Activated CD4-positive, alpha-beta T cell treated with anti-CD3 and anti-CD28 coated beads for 4 hours (primary cell): Measurements from ENCODE around the gene PCNX4.
A peak's percentile ranks its signal among the peaks of the same experiment; 100 is the strongest.
"Not testable (repeated sequence)": the region's sequence is repeated elsewhere in the genome, so short reads cannot be mapped to it uniquely, and the experiment has no call there.

Source experiments
- DNase-seq, 2 donors: peaks; one replicate each; pipeline ENCODE4 v3.0.0-alpha.2; 2020

The PCNX4 gene

DNA sequence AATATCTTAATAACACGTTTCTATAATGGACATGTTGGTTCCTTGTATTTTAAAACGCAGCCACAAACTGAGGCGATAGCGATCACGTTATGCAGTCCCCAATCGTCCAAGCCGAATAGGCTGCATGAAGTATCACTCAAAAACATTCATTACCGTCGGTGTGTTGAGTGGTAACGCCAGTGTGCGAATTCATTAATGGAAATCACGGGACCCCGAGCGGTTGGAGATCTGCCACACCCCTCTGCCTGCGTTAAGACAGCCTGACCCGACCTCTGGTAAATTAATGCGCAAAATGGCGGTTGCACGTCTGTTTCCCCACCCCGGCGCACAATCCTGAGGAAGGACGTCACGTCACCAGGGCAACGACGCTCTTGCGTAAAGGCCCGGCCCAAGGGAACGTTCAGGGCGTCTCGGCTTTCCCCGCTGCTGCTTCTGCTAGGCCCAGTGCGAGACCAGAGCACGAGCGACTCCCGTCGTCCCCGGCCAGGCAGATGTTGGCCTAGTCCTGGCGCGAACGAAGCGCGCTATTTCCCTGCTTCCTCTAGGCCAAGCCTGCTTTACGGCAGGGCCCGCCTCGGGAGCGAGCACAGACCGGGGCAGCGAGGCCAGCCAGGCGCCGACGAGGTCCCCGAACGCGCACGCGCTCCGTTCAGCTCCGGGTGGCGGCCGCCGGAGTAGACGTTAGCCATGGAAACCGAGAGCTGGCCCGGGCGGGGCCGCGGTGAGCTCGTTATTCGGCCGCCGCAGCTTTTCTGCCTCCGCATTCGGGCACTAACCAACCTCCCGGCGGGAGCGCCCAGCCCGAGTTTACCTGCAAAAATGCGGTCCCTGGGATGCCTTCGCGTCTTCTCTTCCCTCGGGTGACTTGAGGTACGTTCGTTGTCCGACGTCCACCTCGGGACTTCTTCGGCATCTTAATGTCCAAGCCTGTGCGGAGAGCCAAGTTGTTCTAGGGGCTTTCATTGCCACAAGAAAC is at the start of gene PCNX4:
Gene PCNX4, plus strand, starts transcription at position 374 of the 976 bp plus-strand sequence. CDS start 15,716 bp downstream, outside the sequence.
- peak; percentile 94 for DNase-seq

GRCh38 chr14:60047976-60048375 is 43.7 kb upstream of the PCNX4 start:
- DNase-seq = not testable (repeated sequence)

GRCh38 chr14:60051721-60052221 is 40.0 kb upstream of the PCNX4 start:
- DNase-seq = no peak

- DNase-seq = no peak
Measured at GRCh38 chr14:60058087-60058486, 33.6 kb upstream of the PCNX4 start.

- DNase-seq = no peak
Measured at GRCh38 chr14:60061371-60061770, 30.4 kb upstream of the PCNX4 start.

DNA sequence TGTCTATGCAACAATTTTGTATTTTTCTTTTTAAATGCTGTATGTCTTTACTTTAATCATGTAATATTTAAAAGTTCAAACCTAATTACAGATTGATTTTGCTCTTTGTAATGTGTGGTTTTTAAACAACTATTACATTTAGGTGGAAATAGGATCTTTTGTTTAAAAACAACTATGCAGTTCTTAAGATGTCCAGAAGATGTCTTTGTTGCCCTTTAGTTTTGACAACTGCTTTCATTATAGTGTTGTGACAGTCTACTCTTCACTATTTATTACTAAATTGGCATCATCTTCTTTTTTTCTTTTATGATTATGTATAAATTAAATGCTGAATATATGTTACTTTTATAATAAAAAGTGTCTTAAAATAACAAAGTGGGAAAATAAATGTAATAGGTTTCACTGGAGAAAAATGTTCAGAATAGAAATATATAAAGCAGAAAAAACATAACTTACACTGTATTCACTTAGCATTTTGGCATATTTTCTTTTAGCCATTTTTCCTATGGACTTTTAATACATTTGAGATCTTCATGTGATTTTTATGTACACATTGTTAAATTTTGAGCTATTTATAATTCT is 27.1 kb upstream of the PCNX4 start:
- no peak for DNase-seq

DNA sequence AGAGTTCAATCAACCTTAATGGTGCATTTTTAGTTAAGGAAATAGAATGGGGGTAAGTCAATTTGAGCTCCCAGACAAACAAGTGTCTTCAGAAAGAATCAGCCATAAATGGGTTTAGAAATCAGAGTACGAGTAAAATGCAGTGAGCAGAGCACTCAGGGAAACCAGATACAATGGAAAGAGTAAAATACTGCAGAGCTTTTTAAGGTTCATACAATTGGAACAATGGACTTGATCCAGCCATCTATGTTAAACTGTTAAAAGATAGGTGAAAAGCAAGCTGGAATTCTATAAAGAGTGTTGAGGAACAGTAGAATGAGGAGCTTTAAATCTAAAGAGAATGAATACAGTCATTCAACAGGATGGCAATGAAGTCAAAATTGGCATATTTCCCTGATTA is 23.8 kb upstream of the PCNX4 start:
- no peak for DNase-seq

DNA sequence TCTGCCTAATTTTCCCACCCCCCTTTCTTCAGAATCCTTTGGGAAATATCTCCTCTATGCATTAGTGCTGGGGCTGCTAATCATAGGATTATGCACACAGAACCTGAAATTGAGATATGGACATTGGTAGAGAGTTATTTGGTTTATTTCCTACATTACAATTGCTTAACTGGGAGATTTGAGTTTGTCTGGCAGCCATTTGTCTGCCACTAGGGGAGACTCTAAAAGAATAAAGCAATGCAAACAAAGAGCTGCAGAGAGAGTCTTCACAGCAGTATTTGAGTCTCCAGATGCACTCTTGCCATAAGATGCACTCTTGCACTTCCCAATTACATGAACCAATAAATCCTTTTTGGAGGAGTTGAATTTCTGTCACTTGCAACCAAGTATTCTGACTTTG is 12.0 kb upstream of the PCNX4 start:
- DNase-seq = no peak

DNA sequence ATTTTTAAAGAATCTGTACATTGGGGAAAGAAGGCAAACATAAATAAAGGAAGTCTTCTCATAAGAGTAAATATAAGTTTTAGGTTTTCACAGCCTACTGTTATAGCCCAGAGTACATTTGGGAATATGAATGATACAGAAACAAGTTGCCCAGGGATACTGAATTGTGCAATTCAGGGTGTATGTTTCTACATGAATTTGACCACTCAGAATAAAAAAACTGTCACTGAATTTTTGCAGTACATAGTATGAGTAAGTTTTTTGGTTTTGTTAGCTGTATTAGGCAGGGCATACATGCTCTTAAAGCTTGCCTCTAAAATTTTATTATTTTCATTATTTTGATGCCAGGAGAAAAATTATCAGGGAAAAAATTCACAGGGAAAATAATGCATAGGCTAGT is 6.6 kb upstream of the PCNX4 start:
- DNase-seq = no peak

DNA sequence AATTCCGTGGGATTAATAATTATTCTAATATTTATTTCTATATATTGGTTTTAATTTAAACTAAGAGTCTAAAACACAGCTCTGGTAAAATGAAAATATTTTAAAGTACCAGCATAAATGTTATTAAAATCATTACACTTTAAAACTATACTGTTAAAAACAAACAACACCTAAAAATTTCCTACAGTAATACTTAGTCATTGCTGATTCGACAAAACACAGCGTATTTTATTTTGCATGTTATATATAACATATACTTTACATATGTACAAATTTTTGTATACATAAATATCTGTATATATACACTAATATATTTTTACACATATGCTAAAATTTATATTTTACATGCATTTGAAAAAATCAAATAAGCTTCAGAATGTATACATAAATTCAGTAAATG is 6.0 kb upstream of the PCNX4 start:
- no peak for DNase-seq

DNA sequence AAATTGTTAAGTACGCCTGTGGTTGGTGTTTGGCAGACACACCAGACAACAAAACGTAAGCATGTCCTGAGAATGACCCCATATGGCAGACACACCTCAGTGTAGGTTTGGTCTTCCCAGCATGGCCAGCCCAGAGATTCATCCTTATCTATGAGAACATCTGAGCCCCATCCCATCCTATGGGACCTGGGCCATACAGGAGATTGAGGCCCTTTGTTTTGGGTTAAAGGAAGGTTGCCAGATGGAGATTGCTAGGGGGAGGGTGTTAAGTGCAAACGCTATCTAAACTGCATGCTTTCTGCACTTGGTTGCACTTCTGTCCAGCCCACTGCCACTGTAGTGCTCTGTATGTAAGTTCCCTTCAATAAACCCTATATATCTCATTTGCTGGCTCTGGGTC is 4.1 kb upstream of the PCNX4 start:
- no peak for DNase-seq

DNA sequence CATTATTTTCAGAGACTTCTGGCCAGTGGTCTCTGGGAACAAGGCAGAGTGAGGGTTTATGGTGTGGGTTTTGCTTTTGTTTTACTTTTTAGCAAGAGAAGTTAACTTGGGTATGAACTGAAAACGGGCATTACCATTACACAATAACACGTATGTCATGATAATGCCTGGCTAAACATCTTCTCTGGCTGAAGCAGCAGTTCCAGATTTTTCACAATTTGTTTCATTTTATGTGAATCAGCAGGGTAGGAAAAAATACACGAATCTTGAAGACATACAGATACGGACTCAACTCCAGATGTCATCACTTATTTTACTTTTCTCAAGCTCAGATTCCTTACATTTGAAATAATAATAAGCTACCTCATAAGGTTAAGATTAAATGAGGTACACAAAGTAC is 2.5 kb upstream of the PCNX4 start:
- DNase-seq = no peak

DNA sequence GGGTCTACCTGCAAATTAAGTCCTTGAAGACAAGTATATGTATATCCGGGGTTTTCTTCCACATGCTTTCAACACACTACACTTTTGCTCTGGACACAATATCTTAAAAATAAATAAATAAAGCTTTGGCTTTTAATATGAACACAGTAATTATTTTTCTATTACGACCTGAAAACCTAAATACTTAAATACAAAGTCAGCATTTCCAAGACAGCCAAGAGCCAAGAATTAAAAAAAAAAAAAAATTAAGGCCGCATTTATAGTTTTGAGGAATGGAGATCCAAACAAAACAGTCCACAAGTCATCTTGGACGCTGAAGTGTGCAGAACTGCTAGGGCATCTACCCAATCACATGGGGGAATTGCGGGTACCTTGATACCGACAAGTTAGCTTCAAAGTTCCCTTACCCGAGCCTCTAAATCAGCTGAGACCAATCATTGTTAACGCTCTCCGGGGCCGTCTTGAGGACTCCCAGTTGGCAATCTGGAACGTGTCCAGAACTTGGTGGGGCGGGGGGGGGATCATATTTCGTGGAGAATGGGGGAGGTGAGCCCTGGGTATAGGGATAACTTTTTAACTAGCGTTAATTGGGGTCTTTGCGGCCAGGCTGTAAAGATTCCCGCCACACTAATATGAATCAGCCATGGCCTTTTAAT is 731 bp upstream of the PCNX4 start:
- peak; percentile 8 to 17 for DNase-seq

GRCh38 chr14:60092526-60092920 is 800 bp downstream of the PCNX4 start:
- peak in 1 of 2 donors; percentile 14 for DNase-seq

DNA sequence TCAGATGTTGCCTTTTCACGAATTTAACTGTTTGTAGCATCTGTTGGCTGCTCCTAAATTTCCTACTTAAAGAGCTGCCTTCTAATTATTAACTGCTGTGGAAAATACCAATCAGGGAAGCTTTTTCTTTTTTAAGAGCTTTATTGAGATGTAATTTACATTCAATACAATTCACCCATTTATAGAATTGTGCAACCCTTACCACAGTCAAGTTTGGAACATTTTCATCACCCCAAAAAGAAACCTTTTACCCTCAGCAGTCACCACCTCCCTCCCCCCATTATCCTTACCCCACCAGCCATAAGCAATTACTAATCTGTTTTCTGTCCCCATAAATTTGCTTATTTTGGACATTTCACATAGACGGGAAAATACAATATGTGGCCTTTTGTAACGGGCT is 1.4 kb downstream of the PCNX4 start:
- DNase-seq = peak in 1 of 2 donors; percentile 10

- DNase-seq = no peak
Measured at GRCh38 chr14:60093606-60094005, 1.9 kb downstream of the PCNX4 start.

DNA sequence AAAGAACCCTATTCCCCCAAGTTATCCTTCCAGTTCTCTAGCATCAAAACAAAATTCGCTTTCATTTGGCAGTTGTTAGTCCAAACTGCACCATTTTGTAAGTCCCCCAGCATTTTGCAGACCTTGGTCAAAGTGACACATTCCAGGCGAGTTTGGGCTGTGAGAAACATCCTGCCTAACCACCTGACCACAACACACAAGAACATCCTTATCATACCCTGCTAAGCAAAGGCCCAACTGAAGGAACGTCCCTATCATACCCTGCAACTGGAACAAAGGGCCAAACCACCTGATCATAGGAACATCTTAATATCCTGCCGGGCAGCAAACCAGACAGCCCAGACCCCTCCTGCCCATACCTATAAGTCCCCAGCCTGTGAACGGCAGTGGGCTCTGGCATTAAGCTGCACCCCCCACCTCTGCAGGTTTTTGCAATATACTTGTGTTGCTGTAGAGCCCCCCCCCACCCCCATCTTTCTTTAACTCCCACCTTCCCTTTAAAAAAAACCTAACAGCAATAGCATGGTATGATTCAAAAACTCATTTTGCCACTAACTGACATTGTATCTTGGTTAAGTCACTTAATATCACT is 2.7 kb downstream of the PCNX4 start:
- no peak for DNase-seq

GRCh38 chr14:60095231-60095630 is 3.5 kb downstream of the PCNX4 start:
- DNase-seq = no peak

DNA sequence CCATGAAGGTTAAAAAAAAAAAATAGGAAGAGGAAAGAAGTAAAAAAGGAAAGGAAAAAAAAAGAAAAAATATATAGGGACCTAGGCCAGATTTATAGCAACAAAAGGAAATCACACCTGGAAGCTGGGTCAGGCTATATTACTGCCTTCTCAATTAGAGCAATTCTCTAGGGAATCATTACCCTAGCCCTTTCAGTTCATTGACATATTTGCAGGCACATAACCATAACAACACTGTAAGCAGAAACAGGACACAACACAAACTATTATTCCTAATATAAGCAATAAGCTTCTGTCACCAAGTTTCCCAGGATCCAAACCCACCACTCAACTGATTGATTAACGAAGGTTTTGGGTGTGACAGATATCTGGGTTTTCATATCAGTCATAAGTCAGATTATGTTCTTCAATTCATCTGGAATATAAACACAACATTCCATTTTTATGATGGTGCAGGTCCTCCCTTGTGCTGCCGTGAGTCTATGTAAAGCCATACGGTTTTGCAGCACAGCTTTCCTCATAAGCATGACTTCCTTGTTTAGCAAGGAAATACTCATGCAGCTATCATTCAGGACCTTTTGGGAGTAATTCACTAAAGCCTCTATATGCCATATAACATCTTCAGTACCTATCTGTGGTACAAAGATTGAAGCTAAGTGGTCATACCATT is 4.2 kb downstream of the PCNX4 start:
- no peak for DNase-seq

DNA sequence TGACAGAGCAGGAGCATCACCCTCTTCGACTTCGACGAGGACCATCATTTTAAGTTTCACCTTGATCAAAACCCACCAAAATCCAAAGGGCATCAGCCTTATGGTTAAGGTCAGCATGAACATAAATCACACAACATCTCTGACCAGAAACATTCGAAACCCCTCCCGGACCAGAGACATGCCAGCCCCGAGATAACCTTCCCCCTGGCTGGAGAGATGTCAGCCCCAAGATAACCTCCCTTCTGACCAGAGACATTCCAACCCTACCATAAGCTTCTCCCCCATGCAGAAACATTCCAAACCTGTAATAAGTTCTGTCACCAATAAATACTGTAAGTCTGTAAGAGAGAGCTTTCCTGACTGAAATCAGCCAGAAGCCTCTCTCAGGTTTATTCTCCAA is 6.3 kb downstream of the PCNX4 start:
- no peak for DNase-seq

GRCh38 chr14:60099855-60100254 is 8.1 kb downstream of the PCNX4 start:
- not testable (repeated sequence) for DNase-seq

- no peak for DNase-seq
Measured at GRCh38 chr14:60101786-60102185, 10.1 kb downstream of the PCNX4 start.

DNA sequence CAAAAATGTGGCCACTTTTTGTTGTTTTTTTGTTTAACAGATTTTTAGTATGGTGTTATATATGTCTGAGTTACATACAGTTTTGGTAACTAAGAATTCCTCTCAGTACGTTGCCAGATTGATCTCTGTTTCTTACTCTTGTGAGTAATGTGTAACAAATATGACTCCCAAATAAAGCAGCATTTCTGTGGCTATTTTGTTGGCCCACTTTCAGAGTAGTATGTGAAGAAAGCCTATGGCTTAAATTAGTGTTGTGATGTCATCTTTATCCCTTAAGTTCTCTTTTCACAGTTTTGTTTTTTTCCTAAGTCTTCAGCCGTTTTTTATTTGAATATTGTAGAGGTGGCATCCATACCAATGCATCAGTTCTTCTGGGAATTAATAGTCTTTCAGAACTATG is 10.7 kb downstream of the PCNX4 start:
- DNase-seq = no peak
